GM21737 (cell line): ENCODE results near the gene L3MBTL4.

Experiments
- ATAC-seq: cut with Tn5 transposase; IDR thresholded peaks from one replicate; pipeline ENCODE4 v1.9.1; 2021; ENCODE audit warnings: mild to moderate bottlenecking, moderate library complexity; ENCODE audit not compliant: unreplicated experiment

The L3MBTL4 gene

DNA sequence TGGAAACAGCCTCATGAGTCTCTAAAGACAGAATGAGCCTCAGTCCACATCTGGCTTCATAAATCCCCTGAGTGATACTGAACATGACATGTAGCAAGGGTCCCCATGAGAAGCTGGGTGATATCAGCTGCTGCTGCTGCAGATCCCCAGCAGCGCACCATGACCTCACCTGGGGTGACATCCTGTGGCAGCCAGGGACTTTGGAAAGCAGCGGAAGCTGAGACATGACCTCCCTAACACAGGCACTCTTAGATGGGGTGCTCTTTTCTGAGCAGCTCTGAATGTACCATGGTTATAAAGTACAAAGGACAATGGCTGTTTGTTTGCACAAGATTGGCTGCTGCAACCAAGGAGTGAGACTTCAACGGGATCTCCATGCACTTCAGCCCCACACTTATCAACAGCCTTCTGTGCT lies 444.7 kb downstream of the L3MBTL4 start:
- no peak for ATAC-seq

DNA sequence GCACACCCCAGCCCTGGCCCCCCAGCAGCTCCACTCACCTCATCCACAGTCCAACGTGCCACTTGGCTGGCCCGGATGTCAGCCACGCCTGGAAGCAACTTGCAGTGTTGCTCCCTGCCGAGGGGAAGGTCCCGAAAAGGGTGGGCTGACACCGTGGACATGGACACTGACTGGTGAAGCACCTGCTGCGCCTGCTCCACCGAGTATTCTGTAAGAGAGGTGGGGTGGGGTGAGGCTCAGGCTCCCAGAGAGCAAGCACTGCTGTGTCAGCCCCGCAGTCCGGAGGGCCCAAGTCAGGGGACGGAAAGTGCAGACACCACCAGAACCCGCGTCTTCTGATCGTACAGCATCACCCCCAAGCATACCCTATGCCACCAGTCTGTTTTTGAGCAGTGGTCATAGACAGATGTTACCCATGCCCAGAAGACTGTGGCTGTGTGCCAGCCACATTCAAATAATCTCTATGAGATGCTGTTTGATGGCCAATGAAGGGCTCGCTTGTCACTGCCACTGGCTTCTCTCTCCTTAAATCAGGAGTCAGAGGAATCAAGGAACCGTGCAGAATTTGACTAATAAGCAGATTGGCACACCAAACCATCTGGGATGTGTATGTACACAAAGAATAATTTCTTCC lies 445.2 kb downstream of the L3MBTL4 start:
- no peak for ATAC-seq

DNA sequence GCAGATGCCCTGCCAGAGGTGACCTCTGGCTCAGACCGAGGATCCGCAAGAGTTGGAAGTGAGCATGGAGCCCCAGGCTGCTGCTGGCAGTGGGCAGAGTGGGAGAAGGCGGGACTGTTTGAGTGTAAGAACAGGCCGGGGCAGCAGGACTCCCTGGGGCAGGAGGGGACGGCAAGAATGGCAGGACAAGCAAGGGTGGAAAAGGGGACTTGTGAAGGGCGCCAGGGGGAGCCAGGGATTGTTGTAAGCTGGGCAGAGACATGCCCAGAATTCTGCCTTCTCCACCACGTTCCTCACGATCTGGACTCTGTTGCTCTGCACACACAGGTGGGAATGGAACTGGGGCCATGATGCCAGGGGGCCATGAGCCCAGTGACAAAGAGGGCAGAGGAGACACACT lies 447.0 kb downstream of the L3MBTL4 start:
- no peak for ATAC-seq

DNA sequence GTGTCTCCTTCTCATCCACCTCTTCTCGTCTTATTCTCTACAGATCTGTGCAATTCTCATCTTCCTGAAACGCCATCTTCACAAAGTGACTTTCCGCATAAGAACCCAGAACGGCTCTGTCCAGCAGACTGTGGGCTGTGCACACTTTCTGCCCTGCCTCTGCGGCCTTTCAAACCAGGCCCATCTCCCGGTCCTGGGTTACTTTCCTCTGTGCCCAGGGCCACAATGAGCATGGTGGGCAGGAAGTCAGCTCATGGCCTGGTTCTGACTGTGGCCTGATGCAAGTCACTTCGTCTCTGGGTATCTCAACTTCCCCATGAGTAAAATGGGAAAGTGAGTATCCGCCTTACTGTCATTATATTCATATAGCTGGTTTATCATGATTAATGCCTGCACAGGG lies 447.7 kb downstream of the L3MBTL4 start:
- ATAC-seq: no peak

DNA sequence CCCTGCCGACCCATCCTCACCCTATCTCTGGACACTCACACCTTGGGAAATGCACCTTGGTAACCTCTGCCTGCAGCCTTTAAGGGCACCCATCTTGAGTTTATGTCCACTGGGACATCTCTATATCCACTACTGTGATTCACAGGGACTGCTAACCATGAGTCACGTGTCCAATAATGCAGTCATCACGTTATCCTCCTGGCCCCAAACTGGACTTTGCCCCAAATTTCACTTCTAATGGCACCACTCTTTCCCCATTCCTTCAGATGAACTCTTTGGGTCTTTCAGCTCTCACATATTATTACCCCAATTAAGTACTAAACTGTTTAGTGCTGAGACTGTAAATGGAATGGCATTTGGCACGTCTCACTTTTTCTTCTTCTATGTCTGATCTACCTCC lies 448.2 kb downstream of the L3MBTL4 start:
- no peak for ATAC-seq

DNA sequence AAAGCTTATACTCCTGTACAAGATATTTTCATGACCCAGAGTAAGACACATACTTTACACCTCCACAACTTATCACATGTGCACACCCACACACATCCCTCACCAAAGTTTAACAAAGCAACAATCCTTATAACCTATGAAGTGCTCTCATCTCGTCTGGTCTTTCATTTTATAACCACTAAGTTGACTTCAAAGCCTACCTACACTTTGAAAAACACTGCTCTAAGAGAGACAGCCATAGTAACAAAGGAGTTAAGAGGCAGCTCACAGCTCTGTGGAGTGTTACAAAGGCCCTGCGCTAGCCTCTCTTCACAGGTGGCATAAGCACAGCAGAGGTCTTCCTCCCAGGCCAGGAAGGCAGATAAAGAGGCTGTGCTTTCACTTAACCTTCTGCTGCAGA lies 449.7 kb downstream of the L3MBTL4 start:
- no peak for ATAC-seq

DNA sequence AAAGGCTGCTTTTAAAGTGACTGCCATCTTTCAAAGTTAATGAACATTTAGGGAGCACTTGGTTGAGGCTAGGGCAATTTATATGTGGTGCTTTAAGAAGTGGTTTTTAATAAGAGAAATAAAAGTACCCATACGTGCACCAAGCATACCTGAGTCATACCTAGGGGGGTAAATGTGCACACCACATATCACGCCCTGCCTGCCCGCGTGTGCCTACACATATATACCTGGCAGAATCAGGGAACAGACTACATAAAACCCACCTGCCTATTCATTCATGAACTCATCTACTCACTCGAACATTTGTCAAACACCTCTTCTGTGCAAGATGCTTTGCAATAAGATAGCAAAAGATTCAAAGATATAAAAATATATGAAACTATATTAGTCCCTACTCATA lies 450.1 kb downstream of the L3MBTL4 start:
- ATAC-seq: no peak

DNA sequence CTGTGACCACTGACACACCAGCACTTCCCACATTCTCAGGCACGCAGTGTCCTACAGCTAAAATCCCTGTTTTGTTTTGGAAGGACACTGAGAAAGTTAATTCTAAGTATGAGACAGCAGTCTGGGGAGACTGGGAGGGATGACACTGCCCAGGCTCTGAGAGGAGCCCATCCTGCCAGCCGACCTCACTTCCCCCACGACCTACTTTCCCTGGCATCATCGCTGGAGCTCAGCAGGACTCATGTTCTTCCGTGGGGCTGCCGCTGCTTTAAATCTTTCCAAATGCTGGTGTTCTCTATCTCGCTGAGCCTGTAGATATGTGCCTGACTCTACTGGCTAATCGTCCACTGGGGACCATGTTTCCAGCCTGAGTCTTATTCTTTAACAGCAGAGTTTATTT lies 450.6 kb downstream of the L3MBTL4 start:
- no peak for ATAC-seq

DNA sequence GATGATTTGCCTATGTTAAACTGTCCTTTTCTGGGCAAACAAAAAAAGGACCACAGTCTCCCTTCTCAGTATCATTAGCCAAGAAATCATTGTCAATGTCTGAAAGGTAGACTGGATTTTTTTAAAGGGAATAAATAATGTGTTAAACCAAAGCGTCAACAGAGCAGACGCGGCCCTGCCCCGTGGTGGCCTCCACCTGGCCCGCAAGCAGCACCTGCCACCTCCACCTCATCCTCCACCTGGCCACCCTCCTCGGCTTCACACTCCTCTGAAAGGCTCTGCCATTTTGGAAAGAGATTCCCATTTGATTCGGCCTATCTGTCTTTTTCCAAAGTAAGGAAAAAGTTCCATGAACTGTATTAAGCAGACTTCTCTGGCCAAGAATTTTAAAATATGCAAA lies 451.4 kb downstream of the L3MBTL4 start:
- ATAC-seq: no peak

DNA sequence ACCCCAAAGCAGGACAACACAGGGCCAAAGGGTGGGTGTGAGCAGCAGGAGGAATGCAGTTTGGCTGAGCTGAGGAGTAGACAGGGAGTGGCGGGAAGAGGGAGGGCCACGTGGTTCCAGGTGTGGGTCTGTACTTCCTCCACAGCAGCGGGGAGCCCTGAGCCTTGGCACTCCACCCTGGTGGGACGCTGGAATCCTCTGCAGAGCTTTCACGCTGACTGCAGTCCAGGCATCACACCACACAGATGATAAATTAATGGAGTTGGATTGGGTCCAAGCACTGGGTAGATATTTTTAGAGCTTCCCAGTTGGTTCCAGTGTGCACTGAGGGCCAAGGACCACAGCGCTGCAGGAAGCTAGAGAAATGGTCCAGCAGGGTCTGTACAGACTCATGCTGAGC lies 452.3 kb downstream of the L3MBTL4 start:
- ATAC-seq: no peak

DNA sequence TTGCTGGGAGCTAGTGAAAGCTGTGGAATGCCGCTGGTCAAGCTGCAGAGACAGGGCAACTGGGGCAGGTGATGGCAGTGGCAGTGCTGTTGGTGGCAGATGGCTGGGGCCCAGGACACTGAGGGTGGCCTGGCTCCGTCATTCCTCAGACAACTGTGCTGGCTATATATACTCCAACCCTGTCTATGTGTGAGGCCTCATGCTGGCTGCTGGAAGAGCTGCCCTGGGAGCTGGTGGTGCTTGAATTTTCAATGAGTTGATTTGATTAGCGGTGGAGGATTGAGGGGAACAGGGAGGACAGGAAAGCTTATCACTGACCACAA lies 452.9 kb downstream of the L3MBTL4 start:
- ATAC-seq: no peak

DNA sequence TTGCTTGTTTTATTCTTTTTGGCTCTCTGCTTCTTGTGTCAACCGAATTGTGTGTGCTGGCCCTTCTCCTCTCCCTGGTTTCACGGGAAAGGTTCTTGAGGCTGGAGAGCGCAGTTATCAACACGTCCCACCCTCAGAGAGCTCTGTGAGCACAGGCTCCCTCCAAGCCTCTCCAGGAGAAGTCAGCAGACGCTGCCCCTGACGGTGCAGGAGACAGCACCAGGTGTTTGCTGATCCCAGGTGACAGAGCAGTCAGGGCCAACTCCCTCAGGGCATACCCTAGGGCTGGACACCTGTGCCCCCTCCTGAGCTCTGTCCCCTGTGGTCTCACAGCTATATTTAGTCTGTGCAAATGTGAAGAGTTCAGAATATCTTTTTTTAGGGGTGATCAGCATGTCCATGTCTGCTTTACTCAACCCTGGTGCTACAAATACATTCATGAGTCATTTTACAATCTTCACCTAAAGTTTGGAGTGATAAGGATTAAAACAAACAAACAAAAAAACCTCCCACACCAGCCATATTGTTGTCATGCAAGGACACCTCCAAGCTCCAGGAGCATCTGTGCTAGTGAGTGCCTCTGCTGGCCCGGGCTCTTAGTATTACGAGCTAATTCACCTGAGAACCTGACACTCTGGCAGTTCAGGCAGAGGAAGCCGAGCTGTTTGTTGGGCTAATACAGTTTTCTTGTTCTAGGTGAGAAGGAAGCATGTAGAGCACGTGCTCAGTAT lies 453.4 kb downstream of the L3MBTL4 start:
- ATAC-seq: no peak

DNA sequence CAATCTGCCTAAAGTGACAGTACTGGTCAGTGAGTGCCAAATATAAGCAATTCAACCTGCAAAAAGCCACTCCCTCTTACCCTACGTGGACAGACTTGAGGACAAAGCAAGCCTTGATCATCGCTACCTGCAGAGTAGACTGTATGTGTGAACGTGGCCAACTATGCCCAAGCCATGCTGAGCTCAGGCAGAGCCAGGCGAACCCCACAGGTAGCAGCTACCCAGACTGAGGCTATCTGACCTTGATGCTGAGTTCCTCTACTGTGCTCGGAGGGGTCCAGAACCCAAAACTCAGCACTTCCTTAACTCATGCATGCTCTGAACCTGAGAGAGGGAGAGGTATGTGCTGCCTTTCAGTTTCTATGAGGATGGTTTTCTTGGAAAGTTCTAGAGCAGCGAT lies 455.9 kb downstream of the L3MBTL4 start:
- ATAC-seq: no peak

DNA sequence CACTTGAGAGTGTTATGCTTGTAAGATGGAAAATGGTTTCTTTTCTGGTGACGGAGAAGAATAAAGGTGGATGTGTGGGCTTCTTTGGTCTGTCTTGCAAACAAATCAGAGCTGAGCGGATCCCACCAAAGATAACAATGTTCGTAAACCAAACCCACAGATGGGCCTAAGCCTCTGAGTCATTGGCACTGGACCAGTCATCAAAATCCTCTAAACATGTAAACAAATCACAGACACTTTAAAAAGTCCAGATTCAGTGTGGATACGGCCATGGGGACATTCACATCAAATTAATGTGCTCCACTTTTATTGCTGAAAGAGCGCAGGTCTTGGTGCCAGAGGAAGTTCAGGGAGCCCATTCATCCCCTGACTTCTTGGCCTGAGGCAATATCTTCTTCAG lies 458.9 kb downstream of the L3MBTL4 start:
- no peak for ATAC-seq

DNA sequence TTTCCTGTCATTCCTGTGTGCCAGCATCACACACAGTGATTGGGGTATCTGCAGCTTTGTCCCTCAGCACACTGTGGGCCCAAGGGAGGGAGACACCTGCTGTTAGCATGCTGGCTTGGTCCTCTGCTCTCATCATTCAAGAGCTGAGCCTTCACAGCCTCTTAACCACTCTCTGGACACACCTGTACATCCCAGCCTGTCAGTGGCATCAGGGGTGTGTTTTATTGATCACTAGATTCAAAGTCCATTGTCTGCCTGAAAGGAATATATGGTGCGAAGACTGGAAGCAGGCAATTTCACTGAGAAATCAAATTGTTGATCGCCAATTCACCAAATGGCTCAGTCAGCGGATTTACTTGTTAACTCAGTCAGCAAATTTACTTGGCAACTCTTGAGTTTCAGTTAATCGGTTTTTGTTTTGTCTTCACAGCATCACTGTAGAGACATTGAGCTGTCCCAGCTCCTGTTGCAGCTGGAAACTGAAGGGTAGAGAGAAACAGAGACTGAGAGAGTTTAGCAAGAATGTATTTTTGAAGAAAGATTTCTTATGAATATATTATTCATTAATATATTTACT lies 463.1 kb downstream of the L3MBTL4 start:
- ATAC-seq: no peak

DNA sequence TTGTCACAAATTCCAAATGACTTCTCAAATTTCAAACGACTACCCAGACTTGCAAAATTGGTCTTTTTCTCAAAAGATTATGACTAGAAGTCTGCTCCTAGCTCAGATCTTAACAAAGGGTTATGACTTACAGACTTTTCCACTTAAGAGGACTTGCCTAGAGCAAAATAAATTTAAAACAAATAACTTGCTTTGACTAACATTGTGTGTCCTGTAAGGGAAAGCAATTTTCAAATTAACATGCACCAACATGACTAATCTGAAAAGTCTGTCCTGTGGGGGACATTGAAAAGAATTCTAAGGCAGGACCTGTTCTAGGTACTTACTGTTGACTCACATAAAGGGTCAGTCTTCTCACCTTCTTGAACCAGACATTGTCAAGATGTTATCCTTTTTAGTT lies 465.9 kb downstream of the L3MBTL4 start:
- ATAC-seq: no peak

DNA sequence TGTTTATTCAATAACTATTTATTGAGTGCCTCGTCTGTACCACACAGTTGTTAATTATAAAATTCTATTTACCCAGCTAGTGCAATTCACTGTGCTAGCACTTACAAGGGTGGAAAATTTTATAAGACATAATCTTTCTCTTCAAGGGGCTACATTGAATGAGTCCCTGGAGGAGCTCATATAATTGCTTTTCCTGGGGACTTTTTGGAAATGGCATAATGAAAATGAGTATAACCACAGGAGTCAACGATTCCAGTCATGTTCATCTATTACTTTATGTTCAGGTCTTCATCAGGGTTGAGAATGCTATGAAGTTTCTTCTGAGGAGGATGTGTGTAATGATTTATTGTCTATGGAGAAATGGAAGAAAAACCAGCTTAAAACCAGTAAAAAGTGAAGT lies 466.5 kb downstream of the L3MBTL4 start:
- ATAC-seq: no peak

DNA sequence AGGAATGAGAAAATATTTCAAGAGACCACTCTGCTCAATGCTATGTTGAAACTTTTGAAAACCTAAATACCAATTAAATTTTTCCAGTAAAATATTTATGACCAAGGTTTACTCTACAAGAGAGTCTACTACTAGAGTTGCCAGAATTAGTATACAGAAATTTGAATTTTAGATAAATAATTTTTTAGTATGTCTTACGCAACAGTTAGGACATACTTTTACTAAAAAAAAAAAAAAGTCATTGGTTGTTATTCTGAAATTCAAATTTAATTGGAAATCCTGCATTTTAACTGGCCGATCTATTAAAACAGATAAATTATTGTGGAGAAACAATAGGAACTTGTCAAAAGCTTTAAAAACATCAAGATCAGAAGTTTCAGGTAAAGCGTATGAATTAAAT lies 470.3 kb downstream of the L3MBTL4 start:
- ATAC-seq: no peak

DNA sequence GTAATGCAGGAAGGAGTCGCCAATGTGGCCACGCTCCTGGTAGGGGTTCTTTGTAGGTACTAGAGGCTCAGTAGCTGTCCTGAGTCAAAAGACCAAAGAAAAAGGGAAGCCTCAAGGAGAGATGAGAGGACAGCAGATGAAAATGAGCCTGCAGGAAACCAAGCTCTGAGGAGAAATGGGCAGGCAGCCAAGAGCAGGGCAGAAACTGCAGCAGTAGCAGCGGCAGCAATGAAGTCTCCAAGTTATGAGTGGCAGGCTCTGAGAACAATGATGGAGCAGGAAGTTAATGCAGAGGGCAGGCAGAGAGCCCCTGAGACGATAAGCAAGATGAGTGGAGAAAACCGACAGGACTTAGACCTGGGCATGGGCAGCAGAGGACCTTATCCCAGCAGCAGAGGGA lies 471.2 kb downstream of the L3MBTL4 start:
- no peak for ATAC-seq

DNA sequence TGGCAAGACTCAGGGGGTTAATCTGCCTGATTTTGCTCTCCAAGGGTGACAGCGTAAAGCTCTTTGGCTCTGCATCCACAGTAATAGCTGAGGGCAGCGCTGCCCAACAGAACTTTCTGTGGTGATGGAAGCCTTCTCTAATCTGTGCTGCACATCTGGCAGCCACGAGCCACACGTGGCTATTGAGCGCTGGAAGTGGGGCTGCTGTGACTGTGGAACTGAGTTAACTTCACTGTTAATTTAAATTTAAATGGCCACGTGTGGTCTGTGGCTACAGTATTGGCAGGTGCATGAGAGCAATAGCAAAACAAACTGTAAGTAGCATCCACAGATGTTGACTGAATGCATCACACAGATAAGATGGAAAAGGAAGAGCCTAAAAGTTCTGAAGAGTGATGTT lies 472.1 kb downstream of the L3MBTL4 start:
- ATAC-seq: no peak

DNA sequence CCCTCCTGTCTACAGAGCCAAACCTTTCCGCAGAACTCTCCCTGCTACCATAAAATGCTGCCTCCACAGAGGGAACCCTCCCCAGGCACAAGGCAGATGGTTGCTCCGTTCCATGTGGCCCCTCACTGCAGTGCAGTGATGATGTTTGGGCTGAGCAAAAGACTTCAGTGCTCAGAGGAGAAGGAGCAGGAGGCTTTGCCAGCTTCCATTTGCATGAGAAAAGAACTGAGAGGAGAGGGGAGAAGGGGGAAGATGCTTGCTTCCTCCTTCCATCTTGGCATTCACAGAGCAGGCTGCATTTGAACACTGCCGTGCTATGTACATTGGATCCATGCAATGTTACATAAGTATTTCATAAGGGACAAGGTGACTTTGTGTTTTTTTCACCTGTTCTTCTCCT lies 472.8 kb downstream of the L3MBTL4 start:
- no peak for ATAC-seq

DNA sequence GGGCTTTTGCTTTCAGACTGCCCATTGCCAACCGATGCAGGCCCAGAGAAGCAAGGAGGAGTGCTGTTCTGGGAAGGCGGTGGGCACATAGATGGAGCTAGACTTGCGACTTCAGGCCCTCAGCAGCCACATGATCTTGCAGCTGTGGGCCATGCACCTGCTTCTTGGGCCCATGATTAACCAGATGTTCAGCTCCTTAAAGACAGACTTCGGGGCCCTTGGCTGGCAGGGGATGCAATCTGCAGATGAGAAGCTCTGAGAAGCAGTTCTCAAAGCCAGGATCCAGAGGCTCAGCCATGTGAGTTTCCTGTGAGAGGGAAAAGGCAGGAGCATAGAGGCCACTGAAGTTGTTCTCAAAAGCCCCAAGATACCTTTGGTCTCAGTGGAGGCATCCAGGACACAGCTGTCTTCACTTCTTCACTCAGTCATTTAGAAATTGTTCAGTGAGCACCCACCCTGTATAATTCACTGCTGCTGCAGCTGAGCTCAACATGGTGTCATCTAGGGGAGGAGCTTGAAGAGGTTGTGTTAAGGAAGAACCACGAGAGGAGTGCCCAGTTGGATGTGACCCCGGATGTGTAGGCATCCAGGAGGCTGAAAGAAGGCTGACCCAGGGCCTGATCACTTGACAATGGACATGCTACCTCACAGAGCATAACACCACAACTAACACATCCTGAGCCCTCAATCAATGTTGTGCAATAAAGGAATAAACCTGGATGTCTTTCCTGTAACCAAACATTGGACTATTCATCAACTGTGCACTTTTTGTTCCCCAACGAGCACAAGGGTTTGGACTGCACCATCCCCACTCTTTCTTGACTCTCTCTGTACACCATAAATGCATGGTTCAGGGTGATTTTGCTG lies 474.7 kb downstream of the L3MBTL4 start:
- no peak for ATAC-seq
